ENCODE data around the gene PAN3. TPM values are rescaled to one million over a fixed set of nuclear protein-coding genes. Genes with fewer than 3 reads are reported as not detected.

The PAN3 gene
- total and polyA plus RNA-seq, 8 donors, result 12.4 to 26.4 (median 16.3) TPM

DNA sequence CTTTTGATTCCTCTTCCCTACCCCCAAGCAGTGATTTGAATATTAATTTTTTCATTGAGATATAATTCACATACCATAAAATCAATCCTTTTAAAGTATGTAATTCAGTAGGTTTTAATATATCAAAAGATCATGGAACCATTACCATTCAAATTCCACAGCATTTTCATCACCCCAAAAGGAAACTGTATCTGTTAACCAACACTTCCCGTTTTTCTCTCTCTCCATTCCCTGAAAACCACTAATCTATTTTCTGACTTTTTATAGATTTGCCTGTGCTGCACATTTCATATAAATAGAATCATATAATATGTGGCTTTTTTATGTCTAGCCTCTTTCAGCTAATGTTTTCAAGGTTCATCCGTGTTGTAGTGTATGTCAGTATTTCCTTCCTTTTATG is 107.1 kb downstream of the PAN3 start:
- FAIRE-seq (no peak), DNase-seq (no peak), ATAC-seq (no peak)
- TF ChIP-seq, protein P1, sequence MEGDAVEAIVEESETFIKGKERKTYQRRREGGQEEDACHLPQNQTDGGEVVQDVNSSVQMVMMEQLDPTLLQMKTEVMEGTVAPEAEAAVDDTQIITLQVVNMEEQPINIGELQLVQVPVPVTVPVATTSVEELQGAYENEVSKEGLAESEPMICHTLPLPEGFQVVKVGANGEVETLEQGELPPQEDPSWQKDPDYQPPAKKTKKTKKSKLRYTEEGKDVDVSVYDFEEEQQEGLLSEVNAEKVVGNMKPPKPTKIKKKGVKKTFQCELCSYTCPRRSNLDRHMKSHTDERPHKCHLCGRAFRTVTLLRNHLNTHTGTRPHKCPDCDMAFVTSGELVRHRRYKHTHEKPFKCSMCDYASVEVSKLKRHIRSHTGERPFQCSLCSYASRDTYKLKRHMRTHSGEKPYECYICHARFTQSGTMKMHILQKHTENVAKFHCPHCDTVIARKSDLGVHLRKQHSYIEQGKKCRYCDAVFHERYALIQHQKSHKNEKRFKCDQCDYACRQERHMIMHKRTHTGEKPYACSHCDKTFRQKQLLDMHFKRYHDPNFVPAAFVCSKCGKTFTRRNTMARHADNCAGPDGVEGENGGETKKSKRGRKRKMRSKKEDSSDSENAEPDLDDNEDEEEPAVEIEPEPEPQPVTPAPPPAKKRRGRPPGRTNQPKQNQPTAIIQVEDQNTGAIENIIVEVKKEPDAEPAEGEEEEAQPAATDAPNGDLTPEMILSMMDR (IDR thresholded peaks at IDR 0.05), result no peak
- Histone ChIP-seq H3K9me3 (no peaks in the 10 kb centered on the region), H3K4me1 (no peaks in the 10 kb centered on the region), H3K4me3 (no peak overlapping the region), H3K27me3 (no peaks in the 10 kb centered on the region), H3K27ac (no peak overlapping the region), H3K36me3 (no peaks in the 10 kb centered on the region)
- 93 to 94% methylated on average over 2 of the region's 2 CpGs for WGBS, 2 donors
- intact Hi-C loops (cut with DNase I), result no loop called here

GRCh38 chr13:28246891-28247290 is 108.5 kb downstream of the PAN3 start:
- intact Hi-C loops (cut with DNase I), result no loop called here
- WGBS, 2 donors, result 93 to 99% methylated on average over 2 of the region's 2 CpGs
- no peaks in the 10 kb centered on the region for H3K36me3 ChIP-seq
- FAIRE-seq (no peak), DNase-seq (no peak), ATAC-seq (no peak)
- H3K27me3 ChIP-seq, result no peaks in the 10 kb centered on the region
- no peaks in the 10 kb centered on the region for H3K9me3 ChIP-seq
- H3K4me1 ChIP-seq, result no peaks in the 10 kb centered on the region
- no peak overlapping the region for H3K4me3 ChIP-seq
- H3K27ac ChIP-seq, result no peak overlapping the region
- TF ChIP-seq, protein P1 (IDR thresholded peaks at IDR 0.05), result no peak

DNA sequence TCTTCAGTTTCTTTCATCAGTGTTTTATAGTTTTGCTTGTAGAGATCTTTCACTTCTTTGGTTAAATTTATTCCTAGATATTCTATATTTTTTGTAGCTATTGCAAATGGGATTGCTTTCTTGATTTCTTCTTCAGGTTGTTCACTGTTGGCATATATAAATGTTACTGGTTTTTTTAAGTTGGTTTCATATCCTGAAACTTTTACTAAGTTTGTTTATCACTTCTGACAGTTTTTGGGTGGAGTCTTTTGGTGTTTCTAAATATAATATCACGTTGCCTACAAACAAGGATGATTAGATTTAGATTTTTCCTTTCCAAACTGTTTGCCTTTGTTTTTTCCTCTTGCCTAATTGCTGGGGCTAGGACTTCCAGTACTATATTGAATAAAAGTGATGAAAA is 109.7 kb downstream of the PAN3 start:
- ATAC-seq (no peak), FAIRE-seq (no peak), DNase-seq (no peak)
- Histone ChIP-seq H3K36me3 (no peaks in the 10 kb centered on the region), H3K9me3 (no peaks in the 10 kb centered on the region), H3K27me3 (no peaks in the 10 kb centered on the region), H3K4me3 (no peak overlapping the region), H3K4me1 (no peaks in the 10 kb centered on the region), H3K27ac (no peak overlapping the region)
- TF ChIP-seq, protein P1 (IDR thresholded peaks at IDR 0.05), result no peak
- intact Hi-C loops (cut with DNase I), result no loop called here
- 39 to 46% methylated on average over 1 of the region's 1 CpG for WGBS, 2 donors

- 84 to 86% methylated on average over 10 of the region's 10 CpGs for WGBS, 2 donors
- TF ChIP-seq, protein P1 (IDR thresholded peaks at IDR 0.05), result no peak
- no peaks in the 10 kb centered on the region for H3K4me1 ChIP-seq
- no peak overlapping the region for H3K27ac ChIP-seq
- H3K4me3 ChIP-seq, result no peak overlapping the region
- ATAC-seq (no peak), FAIRE-seq (no peak), DNase-seq (no peak)
- H3K27me3 ChIP-seq, result no peaks in the 10 kb centered on the region
- intact Hi-C loops (cut with DNase I), result no loop called here
- no peaks in the 10 kb centered on the region for H3K36me3 ChIP-seq
- H3K9me3 ChIP-seq, result no peaks in the 10 kb centered on the region
Observed at GRCh38 chr13:28250542-28250941, 112.2 kb downstream of the PAN3 start.

- Histone ChIP-seq H3K27me3 (no peaks in the 10 kb centered on the region), H3K4me1 (no peaks in the 10 kb centered on the region), H3K9me3 (no peaks in the 10 kb centered on the region), H3K36me3 (peaks cover 0 to under 1% (median 0%) of the 10 kb centered on the region in 3 donors), H3K4me3 (no peak overlapping the region), H3K27ac (no peak overlapping the region)
- TF ChIP-seq, protein P1 (IDR thresholded peaks at IDR 0.05), result no peak
- ATAC-seq (no peak), DNase-seq (no peak), FAIRE-seq (no peak)
- 93 to 94% methylated on average over 6 of the region's 6 CpGs for WGBS, 2 donors
- intact Hi-C loops (cut with DNase I), result no loop called here
Observed at GRCh38 chr13:28251466-28251865, 113.1 kb downstream of the PAN3 start.
